Lung (tissue), 12 donors: ENCODE results near the gene AKAP6. TPM values are rescaled to one million over a fixed set of nuclear protein-coding genes. Genes with fewer than 3 reads are reported as not detected.
A peak's percentile ranks its signal among the peaks of the same experiment; 100 is the strongest.

Source experiments
- ATAC-seq: fragments of 200-7000 bp; cut with Tn5 transposase; one replicate; pipeline ENCODE4 v1.9.1; 2020; ENCODE audit warnings: moderate number of reproducible peaks; ENCODE audit not compliant: insufficient read depth, low FRiP score
- DNase-seq, 3 donors: peaks; one replicate each; pipeline ENCODE4 v3.0.0-alpha.2; 2013 to 2017
- H3K27ac ChIP-seq, 2 donors: one replicate each; pipeline ENCODE4 v1.5.1; 2013; ENCODE audit warnings: mild to moderate bottlenecking in 2 of 2, moderate library complexity in 2 of 2, control low read depth in 1 of 2, inconsistent platforms in 1 of 2, low read depth in 1 of 2, low read length in 1 of 2
- H3K27me3 ChIP-seq, 3 donors: one replicate each; pipeline ENCODE4 v1.5.1; 2013; ENCODE audit warnings: low read length in 2 of 3; ENCODE audit not compliant: control insufficient read depth in 3 of 3, insufficient read depth in 3 of 3
- H3K36me3 ChIP-seq, 4 donors: one replicate each; pipeline ENCODE4 v1.5.1; 2013; ENCODE audit warnings: low read length in 4 of 4, mild to moderate bottlenecking in 1 of 4, moderate library complexity in 1 of 4; ENCODE audit not compliant: control insufficient read depth in 4 of 4, insufficient read depth in 4 of 4
- H3K4me1 ChIP-seq, 5 donors: one replicate each; pipeline ENCODE4 v1.5.1; 2013; ENCODE audit warnings: low read length in 5 of 5, mild to moderate bottlenecking in 2 of 5, moderate library complexity in 1 of 5; ENCODE audit not compliant: control insufficient read depth in 5 of 5, insufficient read depth in 5 of 5
- H3K4me3 ChIP-seq: one replicate; pipeline ENCODE4 v1.5.1; 2013; ENCODE audit warnings: mild to moderate bottlenecking, control low read depth, moderate library complexity
- H3K9ac ChIP-seq, 2 donors: one replicate each; pipeline ENCODE4 v1.5.1; 2013; ENCODE audit warnings: low read length in 2 of 2, control low read depth in 1 of 2; ENCODE audit not compliant: insufficient read depth in 1 of 2
- H3K9me3 ChIP-seq, 4 donors: one replicate each; pipeline ENCODE4 v1.5.1; 2013; ENCODE audit warnings: low read length in 3 of 4, mild to moderate bottlenecking in 1 of 4, moderate library complexity in 1 of 4; ENCODE audit not compliant: control insufficient read depth in 4 of 4, insufficient read depth in 3 of 4
- WGBS, 2 donors: extraction: QIAGEN DNeasy Blood & Tissue Kit; methylation state at CpG; one replicate each; pipeline ENCODE4 v1.1.7; 2013; 5-methylcytosine and 5-hydroxymethylcytosine counted together
- polyA plus RNA-seq, 2 donors: library from polyadenylated mRNA; stranded (reverse); fragments of 200-250 nt; gene quantifications; one replicate each; pipeline ENCODE4 v1.2.1, GENCODE V29; 2013
- total RNA-seq, 2 donors: library from RNA; depleted of rRNA in 1 of 2; stranded (reverse); fragments of >200 nt in 1 of 2; gene quantifications; one replicate each; pipeline ENCODE4 v1.2.1, GENCODE V29; 2014 to 2021
- TF ChIP-seq, protein P1 (sequence below): IDR thresholded peaks from 2 replicates; pipeline ENCODE4 v1.5.1; 2012; ENCODE audit warnings: mild to moderate bottlenecking; ENCODE audit errors: control extremely low read depth, extremely low read depth
- donor health status: control.
- donor health status: control.
- donor health status: Bipolar disorder and iron deficiency.
- donor health status: healthy.
- donor health status: DM: yes; HTN: yes; CAD: no.

The AKAP6 gene
- total and polyA plus RNA-seq, 4 donors = 1.5 to 27.1 (median 7.7) TPM

DNA sequence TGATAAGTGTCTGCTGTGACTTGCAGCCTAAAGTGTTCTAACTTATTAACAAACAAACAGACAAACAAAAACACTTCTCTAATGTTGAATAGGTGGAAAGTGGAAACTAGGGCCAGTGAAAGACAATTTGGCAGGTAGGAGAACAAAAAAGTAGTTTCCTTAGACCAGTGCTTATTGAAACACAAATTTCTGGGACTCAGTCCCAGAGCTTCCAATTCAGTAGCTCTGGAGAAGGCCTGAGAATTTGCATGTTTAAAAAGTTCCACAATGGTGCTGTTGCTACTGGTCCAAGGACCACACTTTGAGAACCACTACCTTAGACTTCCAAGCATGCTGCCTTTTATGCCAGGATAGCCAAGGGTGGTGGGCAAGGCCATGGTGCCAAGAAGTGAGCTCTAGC is 67.8 kb downstream of the AKAP6 start:
- no peak for ATAC-seq
- TF ChIP-seq, protein P1, sequence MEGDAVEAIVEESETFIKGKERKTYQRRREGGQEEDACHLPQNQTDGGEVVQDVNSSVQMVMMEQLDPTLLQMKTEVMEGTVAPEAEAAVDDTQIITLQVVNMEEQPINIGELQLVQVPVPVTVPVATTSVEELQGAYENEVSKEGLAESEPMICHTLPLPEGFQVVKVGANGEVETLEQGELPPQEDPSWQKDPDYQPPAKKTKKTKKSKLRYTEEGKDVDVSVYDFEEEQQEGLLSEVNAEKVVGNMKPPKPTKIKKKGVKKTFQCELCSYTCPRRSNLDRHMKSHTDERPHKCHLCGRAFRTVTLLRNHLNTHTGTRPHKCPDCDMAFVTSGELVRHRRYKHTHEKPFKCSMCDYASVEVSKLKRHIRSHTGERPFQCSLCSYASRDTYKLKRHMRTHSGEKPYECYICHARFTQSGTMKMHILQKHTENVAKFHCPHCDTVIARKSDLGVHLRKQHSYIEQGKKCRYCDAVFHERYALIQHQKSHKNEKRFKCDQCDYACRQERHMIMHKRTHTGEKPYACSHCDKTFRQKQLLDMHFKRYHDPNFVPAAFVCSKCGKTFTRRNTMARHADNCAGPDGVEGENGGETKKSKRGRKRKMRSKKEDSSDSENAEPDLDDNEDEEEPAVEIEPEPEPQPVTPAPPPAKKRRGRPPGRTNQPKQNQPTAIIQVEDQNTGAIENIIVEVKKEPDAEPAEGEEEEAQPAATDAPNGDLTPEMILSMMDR = no peak
- no peaks in the 10 kb centered on the region for H3K36me3 ChIP-seq

DNA sequence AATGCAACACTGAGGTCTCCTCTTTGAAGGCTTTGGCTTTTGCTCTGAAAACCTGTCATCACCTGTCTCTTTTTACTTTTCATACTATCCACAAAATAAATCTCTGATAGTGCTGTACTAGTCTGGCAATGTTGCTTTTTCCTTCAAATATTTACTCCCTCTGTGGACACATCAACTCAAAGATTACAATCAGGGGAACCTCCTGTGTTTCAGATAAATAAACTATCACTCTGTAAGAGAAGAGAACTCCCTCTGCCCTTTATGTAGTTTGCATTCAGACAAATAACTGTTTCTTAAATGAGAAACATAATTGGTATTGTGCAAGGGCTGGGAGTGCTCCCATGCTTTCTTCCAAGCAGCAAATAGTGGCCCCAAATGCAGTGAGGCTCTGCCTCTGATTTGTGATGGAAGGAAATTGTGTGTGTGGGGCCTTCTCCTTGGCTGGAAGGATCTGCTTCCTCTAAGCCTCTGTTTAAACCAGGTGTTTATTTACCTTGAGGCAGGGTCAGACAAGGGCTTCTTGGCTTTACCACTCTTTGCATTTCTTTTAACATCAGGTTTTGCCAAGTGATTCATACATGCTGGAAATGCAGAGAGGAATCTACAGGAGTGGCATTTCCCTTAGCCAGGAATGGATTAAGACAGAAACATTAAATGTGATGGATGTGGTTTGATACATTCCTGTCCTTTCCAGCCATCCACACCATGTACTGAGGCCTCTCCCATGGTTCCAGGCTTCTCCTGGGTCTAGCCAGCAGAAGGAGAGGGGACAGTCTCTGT is 69.0 kb downstream of the AKAP6 start:
- H3K27me3 ChIP-seq = no peaks in the 10 kb centered on the region
- no peaks in the 10 kb centered on the region for H3K36me3 ChIP-seq
- peak in 1 of 3 donors; percentile 63 for DNase-seq
- TF ChIP-seq, protein P1 = no peak
- H3K4me3 ChIP-seq = no peak overlapping the region
- ATAC-seq = no peak
- no peak overlapping the region for H3K27ac ChIP-seq
- H3K9ac ChIP-seq = no peak overlapping the region
- H3K9me3 ChIP-seq = no peaks in the 10 kb centered on the region
- H3K4me1 ChIP-seq = peaks cover 0 to 15% (median 0%) of the 10 kb centered on the region in 5 donors

More for the DNA sequence above, 67.8 kb downstream of the AKAP6 start:
- no peaks in the 10 kb centered on the region for H3K9me3 ChIP-seq
- H3K4me3 ChIP-seq = no peak overlapping the region
- no peak overlapping the region for H3K9ac ChIP-seq
- H3K27ac ChIP-seq = no peak overlapping the region
- no peak for DNase-seq
- peaks cover 0 to 12% (median 0%) of the 10 kb centered on the region in 5 donors for H3K4me1 ChIP-seq
- no peaks in the 10 kb centered on the region for H3K27me3 ChIP-seq

DNA sequence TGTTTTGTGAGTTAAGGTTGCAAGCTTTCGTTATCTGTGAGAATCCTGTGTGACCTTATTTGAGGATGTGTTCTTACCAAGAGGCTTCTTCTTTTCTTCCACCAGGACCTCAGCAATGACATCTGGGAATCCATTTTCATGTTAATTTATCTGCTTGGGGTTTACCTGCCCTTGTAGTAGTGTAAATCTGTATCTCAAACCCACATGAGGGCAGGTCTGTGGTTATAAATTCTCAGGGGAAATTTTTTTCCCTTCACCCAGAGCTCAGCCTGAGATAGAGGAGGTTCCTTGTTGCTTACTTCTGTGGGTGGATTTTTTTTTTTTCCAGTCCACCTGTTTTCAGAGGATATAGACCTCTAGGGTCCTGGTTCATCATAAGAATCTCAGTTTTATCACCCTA is 70.8 kb downstream of the AKAP6 start:
- ATAC-seq (no peak), DNase-seq (no peak)
- H3K27me3 ChIP-seq = no peaks in the 10 kb centered on the region
- H3K9me3 ChIP-seq = no peaks in the 10 kb centered on the region
- no peak overlapping the region for H3K27ac ChIP-seq
- no peak overlapping the region for H3K9ac ChIP-seq
- TF ChIP-seq, protein P1 = no peak
- WGBS, 2 donors = 94 to 96% methylated on average over 1 of the region's 1 CpG
- no peaks in the 10 kb centered on the region for H3K36me3 ChIP-seq
- no peak overlapping the region for H3K4me3 ChIP-seq
- H3K4me1 ChIP-seq = peaks cover 0 to 15% (median 0%) of the 10 kb centered on the region in 5 donors
